Spleen (tissue), 7 donors: ENCODE measurements around the gene EPHA4.

Experiments used
- CTCF ChIP-seq, 11 experiments: fragments of 200-600 bp in 7 of 11; fragments of 450-650 bp in 4 of 11; sonication (generic) in 4 of 11; IDR thresholded peaks in 8 of 11; conservative IDR thresholded peaks in 3 of 11; 1 replicate in 7 of 11; 2 replicates in 4 of 11; pipeline versions ENCODE4 v1.4.0 to v1.8.0; 2016 to 2021; ENCODE audit warnings: antibody characterized with exemption in 11 of 11, inconsistent platforms in 4 of 11, mild to moderate bottlenecking in 1 of 11
- POLR2AphosphoS5 ChIP-seq, 3 donors: sonication (generic); formaldehyde crosslinking; IDR thresholded peaks; one replicate each; pipeline ENCODE4 v1.5.1; 2017; ENCODE audit warnings: antibody characterized with exemption in 3 of 3
- donor health status: DM: no; HTN: no; CAD: no; lungs with moderate emphysema.
- donor health status: DM: no; HTN: no; CAD: no.
- donor health status: DM: no; HTN: no; CAD: no.

DNA sequence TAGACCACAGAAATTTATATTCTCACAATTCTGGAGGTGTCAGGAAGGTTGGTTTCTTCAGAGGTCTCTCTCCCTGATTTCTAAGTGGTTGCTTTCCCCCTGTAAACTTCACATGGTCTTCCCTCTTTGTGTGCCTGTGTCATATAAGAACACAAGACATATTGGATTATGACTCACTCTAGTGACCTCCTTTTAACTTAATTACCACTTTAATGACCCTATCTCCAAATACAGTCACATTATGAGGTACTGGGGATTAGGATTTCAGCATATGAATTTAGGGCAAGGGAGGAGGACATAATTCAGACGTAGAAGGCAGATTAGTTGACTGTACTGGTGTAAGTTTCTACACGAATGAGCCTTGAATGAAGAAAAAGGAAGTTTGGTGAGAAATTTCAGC is 38.2 kb upstream of the EPHA4 start:
- no peak for TF ChIP-seq POLR2AphosphoS5 (IDR thresholded peaks at IDR 0.05)
- TF ChIP-seq CTCF (IDR thresholded peaks at IDR 0.05 in 8 of 11, conservative IDR thresholded peaks at IDR 0.05 in 3 of 11), result no peak
